Loucy (cell line): ENCODE results near the gene HEXD.

ENCODE experiments used
- EZH2phosphoT487 ChIP-seq: fragments of 200-600 bp; IDR thresholded peaks from 2 replicates; pipeline ENCODE4 v1.6.1; 2018; ENCODE audit warnings: antibody characterized with exemption, mild to moderate bottlenecking, moderate library complexity, borderline replicate concordance
- TF ChIP-seq, protein P1 (sequence below): fragments of 200-600 bp; sonication (generic); conservative IDR thresholded peaks from 2 replicates; pipeline ENCODE4 v1.5.1; 2014; ENCODE audit warnings: mild to moderate bottlenecking, antibody characterized with exemption, low read length

DNA sequence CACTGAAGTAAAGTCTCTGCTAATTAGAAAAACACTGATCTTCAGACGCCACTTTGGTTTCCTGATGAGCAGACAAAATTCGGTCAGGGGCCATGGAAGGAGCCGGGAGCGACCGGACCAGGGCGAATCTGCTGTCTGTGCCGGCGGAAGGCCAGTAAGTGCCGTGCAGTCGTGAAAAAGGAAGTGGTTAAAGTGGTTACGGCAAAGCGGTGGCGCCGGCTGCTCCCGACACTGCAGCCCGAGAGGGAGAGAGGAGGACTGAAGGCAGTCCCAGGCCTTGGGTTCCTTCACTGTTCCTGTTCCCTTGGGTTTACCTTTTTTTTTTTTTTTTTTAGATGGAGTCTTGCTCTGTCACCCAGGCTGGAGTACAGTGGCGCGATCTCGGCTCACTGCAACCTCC, 17.3 kb upstream of the HEXD start:
- TF ChIP-seq, protein P1, sequence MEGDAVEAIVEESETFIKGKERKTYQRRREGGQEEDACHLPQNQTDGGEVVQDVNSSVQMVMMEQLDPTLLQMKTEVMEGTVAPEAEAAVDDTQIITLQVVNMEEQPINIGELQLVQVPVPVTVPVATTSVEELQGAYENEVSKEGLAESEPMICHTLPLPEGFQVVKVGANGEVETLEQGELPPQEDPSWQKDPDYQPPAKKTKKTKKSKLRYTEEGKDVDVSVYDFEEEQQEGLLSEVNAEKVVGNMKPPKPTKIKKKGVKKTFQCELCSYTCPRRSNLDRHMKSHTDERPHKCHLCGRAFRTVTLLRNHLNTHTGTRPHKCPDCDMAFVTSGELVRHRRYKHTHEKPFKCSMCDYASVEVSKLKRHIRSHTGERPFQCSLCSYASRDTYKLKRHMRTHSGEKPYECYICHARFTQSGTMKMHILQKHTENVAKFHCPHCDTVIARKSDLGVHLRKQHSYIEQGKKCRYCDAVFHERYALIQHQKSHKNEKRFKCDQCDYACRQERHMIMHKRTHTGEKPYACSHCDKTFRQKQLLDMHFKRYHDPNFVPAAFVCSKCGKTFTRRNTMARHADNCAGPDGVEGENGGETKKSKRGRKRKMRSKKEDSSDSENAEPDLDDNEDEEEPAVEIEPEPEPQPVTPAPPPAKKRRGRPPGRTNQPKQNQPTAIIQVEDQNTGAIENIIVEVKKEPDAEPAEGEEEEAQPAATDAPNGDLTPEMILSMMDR: no peak
- no peak for TF ChIP-seq EZH2phosphoT487
